Fibroblast of lung (primary cell): ENCODE data around the gene UBR4.

Source experiments
- EZH2 ChIP-seq: IDR thresholded peaks from 2 replicates; pipeline ENCODE4 v1.5.1; 2012; ENCODE audit warnings: low read length, control low read depth, mild to moderate bottlenecking; ENCODE audit errors: missing control alignments
- TF ChIP-seq, protein P1 (sequence below), 2 donors: IDR thresholded peaks in 1 of 2; conservative IDR thresholded peaks in 1 of 2; 1 replicate in 1 of 2; 2 replicates in 1 of 2; pipeline ENCODE4 v1.5.1; 2011 to 2012; ENCODE audit warnings: low read length in 2 of 2, control low read depth in 1 of 2, inconsistent platforms in 1 of 2, low read depth in 1 of 2, mild to moderate bottlenecking in 1 of 2

DNA sequence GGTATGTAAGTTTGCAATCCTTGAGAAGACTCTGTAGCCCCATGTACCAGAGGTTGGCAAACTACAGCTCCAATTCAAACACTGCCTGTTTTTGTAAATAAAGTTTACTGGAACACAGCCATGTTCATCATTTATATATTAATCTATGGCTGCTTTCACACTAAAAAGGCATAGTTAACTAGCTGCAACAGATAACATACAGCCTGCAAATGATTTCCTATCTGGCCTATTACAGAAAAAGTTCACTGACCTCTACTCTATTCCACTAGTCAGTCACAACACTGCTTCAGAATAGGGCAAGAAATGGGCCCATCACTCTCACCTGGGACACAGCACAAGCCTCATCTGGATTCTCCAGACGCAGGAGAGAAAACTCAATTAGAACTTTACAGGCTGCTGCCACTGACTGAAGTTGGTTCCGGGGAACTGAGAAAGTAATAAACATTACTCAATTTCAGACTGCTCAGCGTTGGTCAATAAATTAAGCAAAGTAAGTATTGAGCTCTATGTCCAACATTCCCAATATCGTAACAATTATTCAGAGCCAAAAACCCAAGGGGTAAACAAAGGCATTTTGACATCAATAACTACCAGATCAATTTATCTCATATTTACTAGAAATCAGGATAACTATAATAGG, 10.6 kb downstream of the UBR4 start:
- TF ChIP-seq, protein P1, sequence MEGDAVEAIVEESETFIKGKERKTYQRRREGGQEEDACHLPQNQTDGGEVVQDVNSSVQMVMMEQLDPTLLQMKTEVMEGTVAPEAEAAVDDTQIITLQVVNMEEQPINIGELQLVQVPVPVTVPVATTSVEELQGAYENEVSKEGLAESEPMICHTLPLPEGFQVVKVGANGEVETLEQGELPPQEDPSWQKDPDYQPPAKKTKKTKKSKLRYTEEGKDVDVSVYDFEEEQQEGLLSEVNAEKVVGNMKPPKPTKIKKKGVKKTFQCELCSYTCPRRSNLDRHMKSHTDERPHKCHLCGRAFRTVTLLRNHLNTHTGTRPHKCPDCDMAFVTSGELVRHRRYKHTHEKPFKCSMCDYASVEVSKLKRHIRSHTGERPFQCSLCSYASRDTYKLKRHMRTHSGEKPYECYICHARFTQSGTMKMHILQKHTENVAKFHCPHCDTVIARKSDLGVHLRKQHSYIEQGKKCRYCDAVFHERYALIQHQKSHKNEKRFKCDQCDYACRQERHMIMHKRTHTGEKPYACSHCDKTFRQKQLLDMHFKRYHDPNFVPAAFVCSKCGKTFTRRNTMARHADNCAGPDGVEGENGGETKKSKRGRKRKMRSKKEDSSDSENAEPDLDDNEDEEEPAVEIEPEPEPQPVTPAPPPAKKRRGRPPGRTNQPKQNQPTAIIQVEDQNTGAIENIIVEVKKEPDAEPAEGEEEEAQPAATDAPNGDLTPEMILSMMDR (conservative IDR thresholded peaks at IDR 0.05 in 1 of 2, IDR thresholded peaks at IDR 0.05 in 1 of 2; ENCODE audit: low read depth in 1 of 2, low read length in 2 of 2), result no peak
- no peak for TF ChIP-seq EZH2
